ENCODE measurements around the gene MARCHF3. TPM values are rescaled to one million over a fixed set of nuclear protein-coding genes. Genes with fewer than 3 reads are reported as not detected.

Gene MARCHF3
- total RNA-seq, 1 experiment from 2014 or later = 16.1 TPM

GRCh38 chr5:126921241-126922091 lies 108.9 kb downstream of the MARCHF3 start:
- H3K4me3 Mint-ChIP-seq = no peak overlapping the region
- POLR2A ChIA-PET = no interaction called here
- CTCF ChIA-PET = interaction anchor here (0.9 kb wide), 1 partner anchor 52 kb away, joined by 4 read pairs; no protein-coding TSS in a partner anchor
- H3K9me3 Mint-ChIP-seq = no peaks in the 10 kb centered on the region
- peaks cover 49% of the 10 kb centered on the region for H3K4me1 Mint-ChIP-seq
- ATAC-seq = no peak
- H3K27ac Mint-ChIP-seq = no peak overlapping the region
- no peaks in the 10 kb centered on the region for H3K27me3 Mint-ChIP-seq (ENCODE audit: low read depth)
- no peak for DNase-seq (ENCODE audit: low spot score)
- TF ChIP-seq AR (CRISPR knock-in tag; IDR thresholded peaks at IDR 0.05) = no peak
- no peak for TF ChIP-seq ZNF317 (CRISPR knock-in tag; IDR thresholded peaks at IDR 0.05; ENCODE audit: borderline replicate concordance, low read depth)
- no peak for TF ChIP-seq ATF2 (CRISPR knock-in tag; IDR thresholded peaks at IDR 0.05; ENCODE audit: borderline replicate concordance, low read depth)
- TF ChIP-seq ZNF671 (CRISPR knock-in tag; IDR thresholded peaks at IDR 0.05) = no peak
- TF ChIP-seq ZBTB21 (CRISPR knock-in tag; IDR thresholded peaks at IDR 0.05; ENCODE audit: borderline replicate concordance) = no peak
- no peak for TF ChIP-seq CDX4 (CRISPR knock-in tag; IDR thresholded peaks at IDR 0.05; ENCODE audit: borderline replicate concordance)
- TF ChIP-seq CTCF (IDR thresholded peaks at IDR 0.05) = no peak
- no peak for TF ChIP-seq KAT7 (CRISPR knock-in tag; IDR thresholded peaks at IDR 0.05; ENCODE audit: borderline replicate concordance)
- TF ChIP-seq NFYB (CRISPR knock-in tag; conservative IDR thresholded peaks at IDR 0.05; ENCODE audit: low read depth) = no peak
- TF ChIP-seq MLX (CRISPR knock-in tag; IDR thresholded peaks at IDR 0.05) = no peak
- TF ChIP-seq ZNF219 (CRISPR knock-in tag; IDR thresholded peaks at IDR 0.05; ENCODE audit: borderline replicate concordance) = no peak
- no peak for TF ChIP-seq E2F5 (CRISPR knock-in tag; IDR thresholded peaks at IDR 0.05)
- TF ChIP-seq ZBTB43 (CRISPR knock-in tag; IDR thresholded peaks at IDR 0.05) = no peak
- TF ChIP-seq GRHL2 (CRISPR knock-in tag; IDR thresholded peaks at IDR 0.05; ENCODE audit: insufficient replicate concordance, severe bottlenecking) = no peak
- no peak for TF ChIP-seq MXD4 (CRISPR knock-in tag; IDR thresholded peaks at IDR 0.05; ENCODE audit: borderline replicate concordance)
- no peak for TF ChIP-seq PREB (CRISPR knock-in tag; IDR thresholded peaks at IDR 0.05; ENCODE audit: borderline replicate concordance)
- no peak for TF ChIP-seq ATF1 (CRISPR knock-in tag; IDR thresholded peaks at IDR 0.05)
- TF ChIP-seq E2F4 (CRISPR knock-in tag; IDR thresholded peaks at IDR 0.05; ENCODE audit: borderline replicate concordance, low read depth) = no peak
- no peak for TF ChIP-seq NFATC4 (CRISPR knock-in tag; IDR thresholded peaks at IDR 0.05)
- no peaks in the 10 kb centered on the region for H3K36me3 Mint-ChIP-seq

All from WTC11 (cell line).